Stomach (tissue), 9 donors: ENCODE results near the gene CNGA1. TPM values are rescaled to one million over a fixed set of nuclear protein-coding genes. Genes with fewer than 3 reads are reported as not detected.

Experiments
- DNase-seq, 2 donors: peaks; one replicate each; pipeline versions ENCODE4 v3.0.0 to v3.0.0-alpha.2; 2013 to 2019
- H3K27ac ChIP-seq, 5 donors: fragments of 200-600 bp in 4 of 5; sonication (generic) in 4 of 5; one replicate each; pipeline ENCODE4 v1.5.1; 2013 to 2019; ENCODE audit warnings: mild to moderate bottlenecking in 1 of 5, moderate library complexity in 1 of 5
- H3K27me3 ChIP-seq, 3 donors: fragments of 200-600 bp; sonication (generic); one replicate each; pipeline ENCODE4 v1.5.1; 2017 to 2019; ENCODE audit warnings: mixed run types in 1 of 3
- H3K36me3 ChIP-seq, 4 donors: fragments of 200-600 bp; sonication (generic); 1 replicate in 3 of 4; 2 replicates in 1 of 4; pipeline ENCODE4 v1.5.1; 2016 to 2019
- H3K4me1 ChIP-seq, 4 donors: fragments of 200-600 bp; sonication (generic); one replicate each; pipeline ENCODE4 v1.5.1; 2016 to 2019
- H3K4me3 ChIP-seq, 4 donors: fragments of 200-600 bp; sonication (generic) in 3 of 4; one replicate each; pipeline ENCODE4 v1.5.1; 2016 to 2019; ENCODE audit warnings: mild to moderate bottlenecking in 1 of 4
- H3K9me3 ChIP-seq, 4 donors: fragments of 200-600 bp; sonication (generic); one replicate each; pipeline ENCODE4 v1.5.1; 2016 to 2019
- EP300 ChIP-seq: sonication (generic); formaldehyde crosslinking; IDR thresholded peaks from one replicate; pipeline ENCODE4 v1.6.1; 2017; ENCODE audit warnings: antibody characterized with exemption
- POLR2A ChIP-seq, 4 donors: fragments of 450-650 bp; IDR thresholded peaks; one replicate each; pipeline ENCODE4 v1.6.1; 2016; ENCODE audit warnings: antibody characterized with exemption in 4 of 4, control low read depth in 2 of 4, mild to moderate bottlenecking in 1 of 4, moderate library complexity in 1 of 4
- POLR2AphosphoS5 ChIP-seq, 3 donors: sonication (generic); formaldehyde crosslinking; IDR thresholded peaks; one replicate each; pipeline ENCODE4 v1.6.1; 2016; ENCODE audit warnings: antibody characterized with exemption in 3 of 3
- WGBS, 5 donors: extraction: QIAGEN DNeasy Blood & Tissue Kit in 3 of 5; methylation state at CpG; one replicate each; pipeline versions ENCODE4 v1.1.5 to v1.1.7; 2013 to 2018; 5-methylcytosine and 5-hydroxymethylcytosine counted together
- intact Hi-C: fragments of 100-400 bp; cut with DNase I; formaldehyde crosslinking; loops from one replicate; pipeline ENCODE4 v1.15.1; 2023; ENCODE audit warnings: low total_unique reads
- polyA plus RNA-seq, 3 donors: library from polyadenylated mRNA; stranded (reverse); fragments of 200-250 nt; gene quantifications; one replicate each; pipeline ENCODE4 v1.2.3, GENCODE V29; 2013
- total RNA-seq, 5 donors: library from RNA; depleted of rRNA; stranded (reverse); fragments of >200 nt; gene quantifications; one replicate each; pipeline versions ENCODE4 v1.1.0 to v1.2.3, GENCODE V29; 2014 to 2016
- TF ChIP-seq, protein P1 (sequence below), 7 experiments: fragments of 450-650 bp in 4 of 7; fragments of 200-600 bp in 3 of 7; sonication (generic) in 3 of 7; IDR thresholded peaks; one replicate each; pipeline ENCODE4 v1.5.1; 2016 to 2019; ENCODE audit warnings: antibody characterized with exemption in 7 of 7, control low read depth in 2 of 7, mild to moderate bottlenecking in 1 of 7
- donor health status: healthy with polysubstance abuse.
- donor health status: Bipolar disorder and iron deficiency.
- donor health status: healthy.

CNGA1 gene
- total and polyA plus RNA-seq, 8 donors = 0.56 to 23.8 (median 3.6) TPM; not detected in 2

DNA sequence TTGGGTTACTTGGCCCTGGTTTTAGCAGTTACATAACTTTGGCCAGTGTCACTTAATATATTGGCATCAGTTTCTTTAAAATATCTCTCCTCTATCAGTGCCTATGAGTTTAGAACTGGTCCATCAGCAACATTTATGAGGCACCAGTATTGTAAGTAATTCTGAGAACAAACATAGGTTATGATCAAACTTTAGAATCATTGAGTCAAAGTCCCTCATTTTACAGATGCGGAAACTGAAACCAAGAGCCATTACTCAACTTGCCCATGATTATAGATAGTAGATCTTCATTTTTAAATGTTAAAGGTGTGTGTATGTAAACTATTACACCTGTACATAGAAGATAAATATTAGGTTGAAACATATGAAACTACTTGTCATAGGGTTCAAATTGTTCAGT is 4.6 kb upstream of the CNGA1 start:
- Histone ChIP-seq H3K4me1 (peaks cover 10 to 18% (median 15%) of the 10 kb centered on the region in 4 donors), H3K27me3 (peaks cover 0 to 18% (median 0%) of the 10 kb centered on the region in 3 donors), H3K4me3 (no peak overlapping the region), H3K9me3 (no peaks in the 10 kb centered on the region), H3K36me3 (peaks cover 0 to 12% (median 2%) of the 10 kb centered on the region in 4 donors), H3K27ac (no peak overlapping the region)
- WGBS, 5 donors = 7 to 100% (median 49%) methylated on average over 1 of the region's 1 CpG
- TF ChIP-seq POLR2A (IDR thresholded peaks at IDR 0.05) = no peak
- TF ChIP-seq POLR2AphosphoS5 (IDR thresholded peaks at IDR 0.05) = no peak
- TF ChIP-seq, protein P1, sequence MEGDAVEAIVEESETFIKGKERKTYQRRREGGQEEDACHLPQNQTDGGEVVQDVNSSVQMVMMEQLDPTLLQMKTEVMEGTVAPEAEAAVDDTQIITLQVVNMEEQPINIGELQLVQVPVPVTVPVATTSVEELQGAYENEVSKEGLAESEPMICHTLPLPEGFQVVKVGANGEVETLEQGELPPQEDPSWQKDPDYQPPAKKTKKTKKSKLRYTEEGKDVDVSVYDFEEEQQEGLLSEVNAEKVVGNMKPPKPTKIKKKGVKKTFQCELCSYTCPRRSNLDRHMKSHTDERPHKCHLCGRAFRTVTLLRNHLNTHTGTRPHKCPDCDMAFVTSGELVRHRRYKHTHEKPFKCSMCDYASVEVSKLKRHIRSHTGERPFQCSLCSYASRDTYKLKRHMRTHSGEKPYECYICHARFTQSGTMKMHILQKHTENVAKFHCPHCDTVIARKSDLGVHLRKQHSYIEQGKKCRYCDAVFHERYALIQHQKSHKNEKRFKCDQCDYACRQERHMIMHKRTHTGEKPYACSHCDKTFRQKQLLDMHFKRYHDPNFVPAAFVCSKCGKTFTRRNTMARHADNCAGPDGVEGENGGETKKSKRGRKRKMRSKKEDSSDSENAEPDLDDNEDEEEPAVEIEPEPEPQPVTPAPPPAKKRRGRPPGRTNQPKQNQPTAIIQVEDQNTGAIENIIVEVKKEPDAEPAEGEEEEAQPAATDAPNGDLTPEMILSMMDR (IDR thresholded peaks at IDR 0.05) = no peak
- no peak for TF ChIP-seq EP300
- intact Hi-C loops = no loop called here
- no peak for DNase-seq

DNA sequence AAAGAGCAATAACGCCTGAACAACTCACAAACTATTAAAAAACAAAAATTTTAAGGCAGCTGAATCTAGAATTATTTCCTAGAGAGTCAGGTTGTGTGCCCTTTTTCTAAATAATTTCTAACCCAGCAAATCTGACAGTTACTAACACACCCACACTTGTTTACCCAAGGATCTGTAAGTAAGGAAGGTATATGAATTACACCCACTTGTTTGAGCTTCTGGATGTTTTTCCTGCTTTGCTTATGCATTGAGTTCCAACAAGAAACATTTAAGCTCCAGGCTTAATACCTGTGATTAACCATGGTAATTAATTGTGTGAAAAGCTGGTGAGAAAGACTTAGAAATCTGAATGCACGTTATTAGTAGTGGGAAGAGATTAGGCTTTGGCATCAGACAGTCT is 1.6 kb upstream of the CNGA1 start:
- Histone ChIP-seq H3K4me3 (no peak overlapping the region), H3K4me1 (peaks cover 10 to 27% (median 22%) of the 10 kb centered on the region in 4 donors), H3K9me3 (no peaks in the 10 kb centered on the region), H3K27ac (no peak overlapping the region), H3K27me3 (peaks cover 0 to 26% (median 0%) of the 10 kb centered on the region in 3 donors), H3K36me3 (no peaks in the 10 kb centered on the region)
- TF ChIP-seq POLR2A (IDR thresholded peaks at IDR 0.05) = no peak
- TF ChIP-seq, protein P1 (IDR thresholded peaks at IDR 0.05) = no peak
- no peak for TF ChIP-seq POLR2AphosphoS5 (IDR thresholded peaks at IDR 0.05)
- TF ChIP-seq EP300 = no peak
- no peak for DNase-seq
- intact Hi-C loops = no loop called here
- 57 to 69% (median 62%) methylated on average over 2 of the region's 2 CpGs for whole genome bisulfite sequencing, 5 donors

DNA sequence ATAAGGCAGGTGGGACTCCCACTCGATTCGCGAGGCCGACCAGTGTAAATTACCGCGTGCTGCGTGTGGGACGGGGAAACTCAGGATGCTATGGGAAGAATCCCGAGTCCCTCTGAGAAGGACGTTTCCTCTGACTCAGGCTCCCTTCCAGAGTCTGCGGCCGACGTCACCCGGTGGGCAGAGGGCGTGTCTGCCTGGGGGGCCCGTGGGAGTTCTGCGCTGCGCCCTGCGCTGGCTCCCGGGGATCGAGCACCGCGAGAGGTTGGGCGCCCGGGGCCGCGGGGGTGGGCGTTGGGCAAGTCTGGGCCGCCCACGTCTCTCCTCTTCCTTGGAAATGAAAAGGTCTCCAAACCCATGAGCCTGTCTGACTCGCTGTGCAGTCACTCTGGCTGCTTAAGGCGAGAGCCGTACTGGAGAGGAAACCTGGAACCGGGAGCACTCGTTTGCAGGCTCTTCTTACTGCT is 659 bp upstream of the CNGA1 start:
- Histone ChIP-seq H3K4me3 (peak overlapping the region; percentile 60 to 72 (median 66)), H3K27ac (peak overlapping the region; percentile 79 to 92 (median 82)), H3K36me3 (no peaks in the 10 kb centered on the region), H3K9me3 (no peaks in the 10 kb centered on the region), H3K4me1 (peaks cover 10 to 27% (median 22%) of the 10 kb centered on the region in 4 donors), H3K27me3 (peaks cover 0 to 26% (median 0%) of the 10 kb centered on the region in 3 donors)
- intact Hi-C loops = no loop called here
- DNase-seq = peak; percentile 69 to 86
- 1 to 3% (median 2%) methylated on average over 15 to 35 of the region's 35 CpGs for WGBS, 5 donors
- TF ChIP-seq, protein P1 (IDR thresholded peaks at IDR 0.05) = no peak
- TF ChIP-seq POLR2AphosphoS5 (IDR thresholded peaks at IDR 0.05) (no peak), EP300 (no peak), POLR2A (IDR thresholded peaks at IDR 0.05) (no peak)

DNA sequence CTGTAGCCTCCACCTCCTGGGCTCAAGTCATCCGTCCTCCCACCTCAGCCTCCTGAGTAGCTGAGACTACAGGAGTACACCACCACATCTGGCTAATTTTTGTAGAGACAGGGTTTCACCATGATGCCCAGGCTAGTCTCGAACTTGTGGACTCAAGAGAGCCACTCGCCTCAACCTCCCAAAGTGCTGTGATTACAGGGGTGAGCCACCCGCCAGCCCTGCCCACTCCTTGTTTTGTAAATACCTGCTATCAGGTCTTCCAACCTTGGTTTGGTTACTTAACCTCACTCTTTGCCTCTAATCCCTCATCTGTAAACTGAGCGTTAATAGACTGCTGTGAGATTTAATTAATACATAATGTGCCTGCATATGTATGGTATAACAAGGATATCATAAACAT is 803 bp downstream of the CNGA1 start:
- Histone ChIP-seq H3K4me1 (peaks cover 10 to 27% (median 22%) of the 10 kb centered on the region in 4 donors), H3K9me3 (no peaks in the 10 kb centered on the region), H3K27me3 (peaks cover 0 to 26% (median 0%) of the 10 kb centered on the region in 3 donors), H3K4me3 (peak overlapping the region; percentile 60 to 72 (median 66)), H3K27ac (peak overlapping the region in 4 of 5 donors; percentile 1 to 88 (median 80)), H3K36me3 (no peaks in the 10 kb centered on the region)
- peak; percentile 28 to 29 for DNase-seq
- 34 to 66% (median 50%) methylated on average over 5 of the region's 5 CpGs for WGBS, 5 donors
- TF ChIP-seq POLR2AphosphoS5 (IDR thresholded peaks at IDR 0.05) (no peak), EP300 (no peak), POLR2A (IDR thresholded peaks at IDR 0.05) (no peak)
- TF ChIP-seq, protein P1 (IDR thresholded peaks at IDR 0.05) = no peak
- intact Hi-C loops = no loop called here
